Mesendoderm (in vitro differentiated cells): Measurements from ENCODE around the gene SAE1.
"Not testable (repeated sequence)": the region's sequence is repeated elsewhere in the genome, so short reads cannot be mapped to it uniquely, and the experiment has no call there.

Experiments
- DNase-seq: peaks from one replicate; pipeline ENCODE4 v3.0.0; 2013
- H2AK5ac ChIP-seq: 2 replicates; pipeline ENCODE4 v1.6.1; 2013; ENCODE audit warnings: low read length, inconsistent platforms
- H2BK120ac ChIP-seq: 2 replicates; pipeline ENCODE4 v1.6.1; 2013; ENCODE audit warnings: low read depth, mild to moderate bottlenecking, low read length, moderate library complexity, mixed read lengths
- H2BK15ac ChIP-seq: replicated peaks from 2 replicates; pipeline ENCODE4 v1.6.1; 2013; ENCODE audit warnings: low read depth, mild to moderate bottlenecking, moderate library complexity
- H2BK5ac ChIP-seq: 2 replicates; pipeline ENCODE4 v1.6.1; 2013; ENCODE audit warnings: low read length, inconsistent platforms
- H3K18ac ChIP-seq: 2 replicates; pipeline ENCODE4 v1.6.1; 2013; ENCODE audit warnings: mild to moderate bottlenecking, low read length, mixed read lengths
- H3K23ac ChIP-seq: one replicate; pipeline ENCODE4 v1.6.1; 2013; ENCODE audit warnings: low read length
- H3K27ac ChIP-seq: 2 replicates; pipeline ENCODE4 v1.5.1; 2013; ENCODE audit warnings: low read depth, mild to moderate bottlenecking, inconsistent platforms, low read length, moderate library complexity
- H3K27me3 ChIP-seq: 2 replicates; pipeline ENCODE4 v1.6.1; 2013; ENCODE audit warnings: low read length, control low read depth, mild to moderate bottlenecking, inconsistent platforms; ENCODE audit not compliant: insufficient read depth, poor library complexity
- H3K36me3 ChIP-seq: 2 replicates; pipeline ENCODE4 v1.6.1; 2013; ENCODE audit warnings: low read length, inconsistent platforms; ENCODE audit not compliant: control insufficient read depth, insufficient read depth
- H3K4ac ChIP-seq: one replicate; pipeline ENCODE4 v1.6.1; 2013; ENCODE audit warnings: low read depth, mild to moderate bottlenecking, low read length, moderate library complexity
- H3K4me1 ChIP-seq: 2 replicates; pipeline ENCODE4 v1.6.1; 2013; ENCODE audit warnings: low read depth, low read length, inconsistent platforms; ENCODE audit not compliant: control insufficient read depth
- H3K4me2 ChIP-seq: 2 replicates; pipeline ENCODE4 v1.6.1; 2013; ENCODE audit warnings: low read length
- H3K4me3 ChIP-seq: 2 replicates; pipeline ENCODE4 v1.5.1; 2013; ENCODE audit warnings: mild to moderate bottlenecking, low read length
- H3K56ac ChIP-seq: one replicate; pipeline ENCODE4 v1.6.1; 2013; ENCODE audit warnings: low read length
- H3K79me1 ChIP-seq: 2 replicates; pipeline ENCODE4 v1.6.1; 2013; ENCODE audit warnings: low read length, inconsistent platforms
- H3K79me2 ChIP-seq: 2 replicates; pipeline ENCODE4 v1.6.1; 2013; ENCODE audit warnings: mild to moderate bottlenecking, low read length; ENCODE audit not compliant: control insufficient read depth, insufficient read depth
- H3K9ac ChIP-seq: 2 replicates; pipeline ENCODE4 v1.6.1; 2013; ENCODE audit warnings: low read length, inconsistent platforms
- H4K5ac ChIP-seq: one replicate; pipeline ENCODE4 v1.6.1; 2013; ENCODE audit warnings: low read length
- H4K8ac ChIP-seq: one replicate; pipeline ENCODE4 v1.6.1; 2013; ENCODE audit warnings: low read depth, mild to moderate bottlenecking, control low read depth, low read length, moderate library complexity
- WGBS: extraction: QIAGEN DNeasy Blood & Tissue Kit; methylation state at CpG from one replicate; pipeline ENCODE4 v1.1.7; 2013; ENCODE audit warnings: low lambda C conversion rate, missing lambda C conversion rate; ENCODE audit not compliant: insufficient coverage; ENCODE audit errors: extremely low coverage; 5-methylcytosine and 5-hydroxymethylcytosine counted together

Gene SAE1

DNA sequence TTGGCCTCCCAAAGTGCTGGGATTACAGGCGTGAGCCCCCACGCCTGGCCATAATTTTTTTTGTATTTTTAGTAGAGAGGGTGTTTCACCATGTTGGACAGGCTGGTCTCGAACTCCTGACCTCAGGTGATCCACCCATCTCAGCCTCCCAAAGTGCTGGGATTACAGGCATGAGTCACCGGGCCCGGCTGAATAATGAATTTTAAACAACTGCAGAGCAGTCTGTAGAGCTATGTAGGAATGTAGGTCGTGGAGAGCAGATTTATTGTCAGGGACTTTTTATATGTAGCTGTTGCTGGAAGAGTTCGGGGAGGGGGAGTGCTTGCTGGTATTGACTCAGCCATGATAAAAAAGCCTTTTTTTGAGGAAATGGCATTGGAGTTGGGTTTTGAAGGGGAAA, 10.6 kb downstream of the SAE1 start:
- not testable (repeated sequence) for H3K36me3 ChIP-seq, H4K8ac ChIP-seq, H3K4me1 ChIP-seq, H4K5ac ChIP-seq, H2BK5ac ChIP-seq, H3K27ac ChIP-seq, H3K4me2 ChIP-seq, H3K9ac ChIP-seq, H3K23ac ChIP-seq, H2BK120ac ChIP-seq, H3K56ac ChIP-seq, H3K4me3 ChIP-seq, H2AK5ac ChIP-seq, H2BK15ac ChIP-seq, H3K27me3 ChIP-seq, H3K18ac ChIP-seq, H3K4ac ChIP-seq
- Histone ChIP-seq H3K79me2 (peaks cover 73% of the 10 kb centered on the region), H3K79me1 (peaks cover 11% of the 10 kb centered on the region)
- peak; percentile 72 for DNase-seq
- WGBS, result no CpG with 5 or more reads among the region's 7 CpGs

DNA sequence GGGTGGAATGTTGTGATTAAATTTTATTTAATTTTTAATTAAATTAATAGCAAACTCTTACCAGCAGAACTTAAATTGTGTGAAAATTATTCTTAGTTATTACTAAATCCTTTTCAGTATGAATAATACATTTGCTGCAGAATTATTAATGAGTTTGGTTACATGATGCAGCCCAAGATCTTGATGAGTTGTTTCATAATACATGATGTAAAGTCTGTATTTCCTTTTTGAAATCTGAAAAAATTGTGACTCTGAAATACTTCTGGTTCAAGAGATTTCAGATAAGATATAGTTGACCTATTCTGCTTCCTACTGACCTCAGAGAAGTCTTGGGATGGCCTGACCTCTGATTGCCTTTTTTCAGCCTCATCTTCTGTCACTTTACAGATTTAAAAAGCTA, 11.1 kb downstream of the SAE1 start:
- no peak for DNase-seq

DNA sequence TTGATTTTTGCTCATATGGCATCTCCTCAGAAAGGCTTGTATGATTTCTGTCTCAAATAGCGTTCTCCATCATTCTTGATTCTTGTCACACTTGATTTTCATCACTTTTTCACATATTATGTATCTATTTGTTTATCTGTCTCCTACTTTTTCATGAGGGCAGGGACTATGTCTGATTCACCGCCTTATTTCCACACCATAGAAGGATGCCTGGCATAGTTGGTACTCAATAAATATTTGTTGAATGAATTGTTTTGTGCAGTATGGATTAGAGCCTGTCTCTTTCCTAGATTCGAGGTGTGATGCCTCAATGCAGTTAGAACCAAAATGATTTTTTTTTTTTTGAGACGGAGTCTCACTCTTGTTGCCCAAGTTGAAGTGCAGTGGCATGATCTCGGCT, 12.1 kb downstream of the SAE1 start:
- Histone ChIP-seq H3K4me1 (no peaks in the 10 kb centered on the region), H2BK120ac (no peak overlapping the region), H3K79me2 (peaks cover 66% of the 10 kb centered on the region), H3K36me3 (peaks cover 7% of the 10 kb centered on the region), H4K8ac (no peak overlapping the region), H4K5ac (no peak overlapping the region), H3K4ac (no peak overlapping the region), H3K4me3 (no peak overlapping the region), H3K18ac (no peak overlapping the region), H2AK5ac (no peak overlapping the region), H3K9ac (no peak overlapping the region), H2BK15ac (no peak overlapping the region), H3K27ac (no peak overlapping the region), H3K56ac (no peak overlapping the region), H3K23ac (no peak overlapping the region), H2BK5ac (no peak overlapping the region), H3K27me3 (no peaks in the 10 kb centered on the region), H3K79me1 (peaks cover 16% of the 10 kb centered on the region), H3K4me2 (no peak overlapping the region)
- no CpG with 5 or more reads among the region's 5 CpGs for WGBS
- DNase-seq, result no peak

More for the DNA sequence above, 11.1 kb downstream of the SAE1 start:
- H3K79me2 ChIP-seq, result peaks cover 72% of the 10 kb centered on the region
- H3K56ac ChIP-seq, result no peak overlapping the region
- H3K36me3 ChIP-seq, result peaks cover 7% of the 10 kb centered on the region
- no peak overlapping the region for H3K27ac ChIP-seq
- no peak overlapping the region for H3K9ac ChIP-seq
- H3K23ac ChIP-seq, result no peak overlapping the region
- no peak overlapping the region for H2BK15ac ChIP-seq
- no peak overlapping the region for H3K4me2 ChIP-seq
- no peak overlapping the region for H3K4me3 ChIP-seq
- H2BK5ac ChIP-seq, result no peak overlapping the region
- no peak overlapping the region for H2AK5ac ChIP-seq
- H3K4me1 ChIP-seq, result no peaks in the 10 kb centered on the region
- no peak overlapping the region for H2BK120ac ChIP-seq
- H3K79me1 ChIP-seq, result peaks cover 14% of the 10 kb centered on the region
- H3K18ac ChIP-seq, result no peak overlapping the region
- H4K5ac ChIP-seq, result no peak overlapping the region
- no peak overlapping the region for H3K4ac ChIP-seq
- no peak overlapping the region for H4K8ac ChIP-seq
- no peaks in the 10 kb centered on the region for H3K27me3 ChIP-seq

DNA sequence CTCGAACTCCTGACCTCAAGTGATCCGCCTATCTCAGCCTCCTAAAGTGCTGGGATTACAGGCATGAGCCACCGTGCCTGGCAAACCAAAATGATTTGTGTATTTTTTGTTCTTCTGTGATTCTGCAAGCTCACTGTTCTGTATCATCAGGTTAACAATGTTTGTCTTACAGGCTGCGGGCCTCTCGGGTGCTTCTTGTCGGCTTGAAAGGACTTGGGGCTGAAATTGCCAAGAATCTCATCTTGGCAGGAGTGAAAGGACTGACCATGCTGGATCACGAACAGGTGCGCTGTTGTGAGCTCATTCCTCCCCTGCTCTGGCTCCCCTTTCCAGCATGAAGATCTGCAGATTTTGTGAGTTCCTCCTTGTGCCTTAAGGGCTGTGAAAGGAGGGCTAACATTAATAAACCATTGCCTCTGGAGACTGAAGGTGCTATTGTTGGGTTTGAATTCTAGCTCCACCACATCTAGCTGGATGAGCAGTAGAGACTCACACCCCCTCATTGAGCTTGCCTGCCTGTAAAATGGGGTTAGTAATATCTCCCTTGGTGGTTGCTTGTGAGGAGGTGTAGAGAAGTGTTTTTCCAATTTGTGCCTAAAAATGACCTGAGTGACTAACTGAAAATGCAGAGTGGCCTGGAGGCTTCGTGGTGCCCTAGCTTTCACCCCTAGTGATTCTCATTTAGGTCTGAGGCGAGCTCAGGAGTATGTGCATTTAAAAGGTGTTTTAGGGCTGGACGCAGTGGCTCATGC, 12.9 kb downstream of the SAE1 start:
- no peaks in the 10 kb centered on the region for H3K27me3 ChIP-seq
- no peak overlapping the region for H3K56ac ChIP-seq
- H3K4me1 ChIP-seq, result no peaks in the 10 kb centered on the region
- H3K4me2 ChIP-seq, result no peak overlapping the region
- H2BK5ac ChIP-seq, result no peak overlapping the region
- WGBS, result no CpG with 5 or more reads among the region's 11 CpGs
- no peak overlapping the region for H4K8ac ChIP-seq
- H3K79me1 ChIP-seq, result peaks cover 18% of the 10 kb centered on the region
- no peak overlapping the region for H2AK5ac ChIP-seq
- no peak overlapping the region for H3K23ac ChIP-seq
- H3K79me2 ChIP-seq, result peaks cover 62% of the 10 kb centered on the region
- no peak overlapping the region for H4K5ac ChIP-seq
- H3K4ac ChIP-seq, result no peak overlapping the region
- no peak for DNase-seq
- H3K36me3 ChIP-seq, result peaks cover 9% of the 10 kb centered on the region
- no peak overlapping the region for H2BK120ac ChIP-seq
- no peak overlapping the region for H3K27ac ChIP-seq
- H2BK15ac ChIP-seq, result no peak overlapping the region
- H3K4me3 ChIP-seq, result no peak overlapping the region
- H3K18ac ChIP-seq, result no peak overlapping the region
- no peak overlapping the region for H3K9ac ChIP-seq

DNA sequence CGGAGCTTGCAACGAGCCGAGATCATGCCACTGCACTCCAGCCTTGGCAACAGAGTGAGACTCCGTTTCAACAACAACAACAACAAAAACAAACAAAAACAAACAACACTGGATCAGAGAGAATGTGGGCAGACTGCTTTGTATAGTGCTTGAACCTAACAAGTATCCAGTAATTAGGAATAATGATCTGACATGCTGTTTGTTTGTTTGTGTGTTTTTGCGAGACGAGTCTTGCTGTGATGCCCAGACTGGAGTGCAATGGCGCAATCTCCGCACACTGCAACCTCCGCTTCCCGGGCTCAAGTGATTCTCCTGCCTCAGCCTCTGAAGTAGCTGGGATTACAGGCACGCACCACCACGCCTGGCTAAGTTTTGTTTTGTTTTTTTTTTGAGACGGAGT, 14.0 kb downstream of the SAE1 start:
- no peak overlapping the region for H2BK120ac ChIP-seq
- peaks cover 53% of the 10 kb centered on the region for H3K79me2 ChIP-seq
- no CpG with 5 or more reads among the region's 13 CpGs for WGBS
- H3K4ac ChIP-seq, result no peak overlapping the region
- H3K4me3 ChIP-seq, result no peak overlapping the region
- H2BK15ac ChIP-seq, result no peak overlapping the region
- peaks cover 15% of the 10 kb centered on the region for H3K79me1 ChIP-seq
- no peak overlapping the region for H3K56ac ChIP-seq
- H3K4me1 ChIP-seq, result no peaks in the 10 kb centered on the region
- H3K36me3 ChIP-seq, result peaks cover 9% of the 10 kb centered on the region
- DNase-seq, result no peak
- H3K27ac ChIP-seq, result no peak overlapping the region
- H3K9ac ChIP-seq, result no peak overlapping the region
- no peaks in the 10 kb centered on the region for H3K27me3 ChIP-seq
- H4K8ac ChIP-seq, result no peak overlapping the region
- no peak overlapping the region for H2AK5ac ChIP-seq
- no peak overlapping the region for H3K4me2 ChIP-seq
- H3K23ac ChIP-seq, result no peak overlapping the region
- H2BK5ac ChIP-seq, result no peak overlapping the region
- no peak overlapping the region for H3K18ac ChIP-seq
- H4K5ac ChIP-seq, result no peak overlapping the region
